Testis (tissue), 2 donors: ENCODE measurements around the gene SSX2IP.

Source experiments
- CTCF ChIP-seq, 3 experiments: fragments of 450-650 bp in 2 of 3; fragments of 200-600 bp in 1 of 3; sonication (generic) in 1 of 3; IDR thresholded peaks; one replicate each; pipeline ENCODE4 v1.5.1; 2016 to 2019; ENCODE audit warnings: antibody characterized with exemption in 3 of 3, mild to moderate bottlenecking in 2 of 3, moderate library complexity in 1 of 3
- POLR2A ChIP-seq: fragments of 450-650 bp; IDR thresholded peaks from one replicate; pipeline ENCODE4 v1.6.1; 2017; ENCODE audit warnings: antibody characterized with exemption, mild to moderate bottlenecking, moderate library complexity

GRCh38 chr1:84712276-84712874 is 22.1 kb upstream of the SSX2IP start:
- TF ChIP-seq CTCF (IDR thresholded peaks at IDR 0.05) (no peak), POLR2A (no peak)
